Gastroesophageal sphincter (tissue), 4 donors: ENCODE data around the gene VSNL1. TPM values are rescaled to one million over a fixed set of nuclear protein-coding genes. Genes with fewer than 3 reads are reported as not detected.

Experiments used
- ATAC-seq: fragments of 150-250 bp; one replicate; pipeline ENCODE4 v1.9.1; 2016; ENCODE audit warnings: mild to moderate bottlenecking, moderate library complexity
- H3K27ac ChIP-seq, 4 donors: fragments of 200-600 bp; sonication (generic) in 3 of 4; 1 replicate in 3 of 4; 2 replicates in 1 of 4; pipeline ENCODE4 v1.5.1; 2016 to 2019
- H3K27me3 ChIP-seq: fragments of 200-600 bp; sonication (generic); one replicate; pipeline ENCODE4 v1.5.1; 2019
- H3K36me3 ChIP-seq, 2 donors: fragments of 200-600 bp; sonication (generic); one replicate each; pipeline ENCODE4 v1.5.1; 2019; ENCODE audit warnings: control low read depth in 1 of 2
- H3K4me1 ChIP-seq, 3 donors: fragments of 200-600 bp; sonication (generic); 1 replicate in 2 of 3; 2 replicates in 1 of 3; pipeline ENCODE4 v1.5.1; 2016 to 2019; ENCODE audit warnings: control low read depth in 2 of 3
- H3K4me3 ChIP-seq, 2 donors: fragments of 200-600 bp; sonication (generic); one replicate each; pipeline ENCODE4 v1.5.1; 2019; ENCODE audit warnings: mild to moderate bottlenecking in 1 of 2, moderate library complexity in 1 of 2
- H3K9me3 ChIP-seq, 3 donors: fragments of 200-600 bp; sonication (generic); one replicate each; pipeline ENCODE4 v1.5.1; 2017 to 2019; ENCODE audit warnings: control low read depth in 2 of 3
- CTCF ChIP-seq, 4 experiments: fragments of 200-600 bp in 2 of 4; fragments of 450-650 bp in 2 of 4; sonication (generic) in 1 of 4; IDR thresholded peaks; one replicate each; pipeline ENCODE4 v1.5.1; 2017 to 2019; ENCODE audit warnings: antibody characterized with exemption in 4 of 4, mild to moderate bottlenecking in 2 of 4, moderate library complexity in 2 of 4
- EP300 ChIP-seq: sonication (generic); formaldehyde crosslinking; IDR thresholded peaks from one replicate; pipeline ENCODE4 v1.6.1; 2017; ENCODE audit warnings: antibody characterized with exemption, mild to moderate bottlenecking
- POLR2A ChIP-seq, 2 donors: fragments of 450-650 bp; IDR thresholded peaks; one replicate each; pipeline ENCODE4 v1.6.1; 2017; ENCODE audit warnings: antibody characterized with exemption in 2 of 2, mild to moderate bottlenecking in 2 of 2, moderate library complexity in 1 of 2
- POLR2AphosphoS5 ChIP-seq: sonication (generic); formaldehyde crosslinking; IDR thresholded peaks from one replicate; pipeline ENCODE4 v1.6.1; 2017; ENCODE audit warnings: antibody characterized with exemption
- WGBS, 2 donors: methylation state at CpG; one replicate each; pipeline ENCODE4 v1.1.5; 2018; ENCODE audit warnings: low coverage in 1 of 2; 5-methylcytosine and 5-hydroxymethylcytosine counted together
- total RNA-seq, 4 donors: library from RNA; depleted of rRNA; stranded (reverse); fragments of >200 nt; gene quantifications; one replicate each; pipeline ENCODE4 v1.1.0, GENCODE V29; 2016

VSNL1 gene
- total RNA-seq, 4 donors from 2014 or later, result 0.40 to 5.2 (median 0.76) TPM

- Histone ChIP-seq H3K36me3 (no peaks in the 10 kb centered on the region), H3K27me3 (no peaks in the 10 kb centered on the region), H3K4me1 (no peaks in the 10 kb centered on the region), H3K27ac (no peak overlapping the region), H3K9me3 (no peaks in the 10 kb centered on the region), H3K4me3 (no peak overlapping the region)
- no peak for ATAC-seq
- TF ChIP-seq EP300 (no peak), POLR2AphosphoS5 (no peak), POLR2A (IDR thresholded peaks at IDR 0.05) (no peak), CTCF (IDR thresholded peaks at IDR 0.05) (no peak)
- 39 to 62% methylated on average over 2 to 3 of the region's 3 CpGs for WGBS, 2 donors
Measured at GRCh38 chr2:17610521-17610920, 70.0 kb downstream of the VSNL1 start.

DNA sequence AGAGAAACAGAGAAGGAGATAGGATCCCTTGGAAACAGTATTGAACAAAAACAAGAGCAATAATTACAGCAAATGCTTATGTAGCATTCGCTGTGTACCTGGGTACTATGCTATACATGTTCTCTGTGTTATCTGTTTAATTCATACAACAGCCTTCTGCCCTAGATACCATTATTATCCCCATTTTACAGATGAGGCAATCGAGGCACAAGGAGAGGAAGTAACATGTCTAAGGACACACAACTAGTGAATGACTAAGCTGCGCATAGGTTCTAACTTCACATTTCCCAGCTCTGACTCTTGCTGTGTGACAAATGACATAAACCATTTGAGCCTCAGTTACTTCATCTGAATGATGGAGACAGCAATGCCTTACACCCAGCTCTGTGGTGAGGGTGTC lies 70.5 kb downstream of the VSNL1 start:
- H3K27ac ChIP-seq, result no peak overlapping the region
- H3K36me3 ChIP-seq, result no peaks in the 10 kb centered on the region
- 94 to 100% methylated on average over 1 to 3 of the region's 3 CpGs for WGBS, 2 donors
- TF ChIP-seq POLR2AphosphoS5 (no peak), CTCF (IDR thresholded peaks at IDR 0.05) (no peak), POLR2A (IDR thresholded peaks at IDR 0.05) (no peak), EP300 (no peak)
- H3K27me3 ChIP-seq, result no peaks in the 10 kb centered on the region
- H3K9me3 ChIP-seq, result no peaks in the 10 kb centered on the region
- no peak overlapping the region for H3K4me3 ChIP-seq
- H3K4me1 ChIP-seq, result no peaks in the 10 kb centered on the region
- ATAC-seq, result no peak

- Histone ChIP-seq H3K27ac (no peak overlapping the region), H3K4me1 (no peaks in the 10 kb centered on the region), H3K9me3 (no peaks in the 10 kb centered on the region), H3K36me3 (no peaks in the 10 kb centered on the region), H3K27me3 (no peaks in the 10 kb centered on the region), H3K4me3 (no peak overlapping the region)
- TF ChIP-seq EP300, result no peak
- ATAC-seq, result no peak
- WGBS, 2 donors, result 95 to 100% methylated on average over 2 to 3 of the region's 4 CpGs
Measured at GRCh38 chr2:17614174-17614930, 73.9 kb downstream of the VSNL1 start.

- WGBS, 2 donors, result 44 to 85% methylated on average over 1 of the region's 1 CpG
- H3K36me3 ChIP-seq, result no peaks in the 10 kb centered on the region
- no peak overlapping the region for H3K27ac ChIP-seq
- TF ChIP-seq POLR2A (IDR thresholded peaks at IDR 0.05) (no peak), POLR2AphosphoS5 (no peak), EP300 (no peak), CTCF (IDR thresholded peaks at IDR 0.05) (no peak)
- ATAC-seq, result no peak
- no peaks in the 10 kb centered on the region for H3K27me3 ChIP-seq
- H3K4me1 ChIP-seq, result peaks cover 0 to 3% (median 0%) of the 10 kb centered on the region in 3 donors
- H3K4me3 ChIP-seq, result no peak overlapping the region
- H3K9me3 ChIP-seq, result no peaks in the 10 kb centered on the region
Measured at GRCh38 chr2:17615147-17615546, 74.7 kb downstream of the VSNL1 start.

DNA sequence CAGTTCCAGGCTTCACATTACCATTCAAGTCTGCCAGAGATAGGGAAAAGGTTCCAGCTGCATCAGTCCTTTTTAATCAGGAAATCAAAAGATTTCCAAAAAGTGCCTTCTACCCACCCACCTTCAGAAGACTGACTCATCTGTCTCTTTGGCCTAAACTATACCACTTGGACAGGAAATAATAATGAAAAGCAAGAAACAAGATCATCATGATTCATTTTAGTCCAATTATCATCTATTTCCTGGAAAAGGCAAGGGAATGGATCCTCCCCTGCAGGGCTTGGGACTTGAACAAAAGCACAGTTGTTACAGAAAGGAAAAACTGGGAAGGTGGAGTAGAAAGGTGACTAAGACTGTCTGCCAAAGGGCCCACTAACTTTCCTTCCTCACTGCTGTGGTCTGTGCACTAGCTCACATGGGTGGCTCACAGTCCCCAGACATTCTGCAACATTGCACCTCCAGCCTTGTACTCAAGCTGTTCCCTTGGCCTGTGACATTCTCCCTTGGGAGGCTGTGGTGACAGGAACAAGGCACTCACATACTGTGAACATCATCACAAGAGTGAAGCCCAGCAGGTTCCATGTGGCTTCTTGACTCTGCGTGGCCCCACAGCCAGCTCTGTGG lies 75.3 kb downstream of the VSNL1 start:
- no peaks in the 10 kb centered on the region for H3K9me3 ChIP-seq
- H3K27ac ChIP-seq, result no peak overlapping the region
- TF ChIP-seq POLR2A (IDR thresholded peaks at IDR 0.05) (no peak), EP300 (no peak), POLR2AphosphoS5 (no peak), CTCF (IDR thresholded peaks at IDR 0.05) (no peak)
- no peaks in the 10 kb centered on the region for H3K36me3 ChIP-seq
- no peak for ATAC-seq
- no peaks in the 10 kb centered on the region for H3K27me3 ChIP-seq
- WGBS, 2 donors, result 100% methylated on average over 1 of the region's 1 CpG
- H3K4me3 ChIP-seq, result no peak overlapping the region
- peaks cover 0 to 10% (median 0%) of the 10 kb centered on the region in 3 donors for H3K4me1 ChIP-seq
